IPS DF 19.7 (cell line): ENCODE measurements around the gene POLR3H.
A peak's percentile ranks its signal among the peaks of the same experiment; 100 is the strongest.

ENCODE experiments used
- DNase-seq: peaks from one replicate; pipeline ENCODE4 v3.0.0-alpha.2; 2013; ENCODE audit warnings: low read depth, low spot score

Gene POLR3H

GRCh38 chr22:41517172-41518047, 26.9 kb downstream of the POLR3H start:
- DNase-seq, result no peak

GRCh38 chr22:41516462-41516861, 27.8 kb downstream of the POLR3H start:
- DNase-seq, result no peak

- DNase-seq, result no peak
Observed at GRCh38 chr22:41513391-41513790, 30.9 kb downstream of the POLR3H start.

- peak; percentile 83 for DNase-seq
Observed at GRCh38 chr22:41512421-41513194, 31.7 kb downstream of the POLR3H start.

GRCh38 chr22:41511521-41511968, 32.7 kb downstream of the POLR3H start:
- DNase-seq, result no peak

- DNase-seq, result no peak
Observed at GRCh38 chr22:41508770-41509170, 35.5 kb downstream of the POLR3H start.

- DNase-seq, result no peak
Observed at GRCh38 chr22:41507330-41508063, 36.8 kb downstream of the POLR3H start.

GRCh38 chr22:41505511-41506220, 38.6 kb downstream of the POLR3H start:
- no peak for DNase-seq

GRCh38 chr22:41504816-41505215, 39.5 kb downstream of the POLR3H start:
- no peak for DNase-seq

- DNase-seq, result no peak
Observed at GRCh38 chr22:41504397-41504796, 39.9 kb downstream of the POLR3H start.

- no peak for DNase-seq
Observed at GRCh38 chr22:41501209-41501608, 43.1 kb downstream of the POLR3H start.

GRCh38 chr22:41500303-41500702, 44.0 kb downstream of the POLR3H start:
- no peak for DNase-seq

GRCh38 chr22:41499624-41500280, 44.5 kb downstream of the POLR3H start:
- no peak for DNase-seq

- no peak for DNase-seq
Observed at GRCh38 chr22:41498303-41498835, 45.9 kb downstream of the POLR3H start.

GRCh38 chr22:41491374-41492100, 52.7 kb downstream of the POLR3H start:
- DNase-seq, result no peak

- no peak for DNase-seq
Observed at GRCh38 chr22:41488596-41489385, 55.5 kb downstream of the POLR3H start.

GRCh38 chr22:41488076-41488475, 56.2 kb downstream of the POLR3H start:
- DNase-seq, result no peak

- DNase-seq, result no peak
Observed at GRCh38 chr22:41487037-41487935, 57.0 kb downstream of the POLR3H start.
